Nephron progenitor cell (in vitro differentiated cells): ENCODE measurements around the gene CCR9.

Experiments used
- DNase-seq: peaks from one replicate; pipeline ENCODE4 v3.0.0; 2021
- H3K27ac Mint-ChIP-seq: 2 replicates; pipeline ENCODE4 v1.8.0; 2021; ENCODE audit warnings: mild to moderate bottlenecking, moderate library complexity, mixed read lengths
- H3K27me3 Mint-ChIP-seq: 2 replicates; pipeline ENCODE4 v1.8.0; 2021; ENCODE audit warnings: mild to moderate bottlenecking, low read depth, mixed read lengths; ENCODE audit not compliant: poor library complexity
- H3K36me3 Mint-ChIP-seq: 2 replicates; pipeline ENCODE4 v1.8.0; 2021; ENCODE audit warnings: low read depth, mixed read lengths
- H3K4me1 Mint-ChIP-seq: 2 replicates; pipeline ENCODE4 v1.8.0; 2021; ENCODE audit warnings: mixed read lengths
- H3K4me3 Mint-ChIP-seq: 2 replicates; pipeline ENCODE4 v1.8.0; 2021; ENCODE audit warnings: mild to moderate bottlenecking, moderate library complexity, mixed read lengths
- H3K9me3 Mint-ChIP-seq: 2 replicates; pipeline ENCODE4 v1.8.0; 2021; ENCODE audit warnings: mild to moderate bottlenecking, moderate library complexity, mixed read lengths
- CTCF ChIP-seq: fragments of 200-600 bp; sonication (generic); IDR thresholded peaks from 2 replicates; pipeline ENCODE4 v1.5.0; 2021; ENCODE audit warnings: antibody characterized with exemption

CCR9 gene

DNA sequence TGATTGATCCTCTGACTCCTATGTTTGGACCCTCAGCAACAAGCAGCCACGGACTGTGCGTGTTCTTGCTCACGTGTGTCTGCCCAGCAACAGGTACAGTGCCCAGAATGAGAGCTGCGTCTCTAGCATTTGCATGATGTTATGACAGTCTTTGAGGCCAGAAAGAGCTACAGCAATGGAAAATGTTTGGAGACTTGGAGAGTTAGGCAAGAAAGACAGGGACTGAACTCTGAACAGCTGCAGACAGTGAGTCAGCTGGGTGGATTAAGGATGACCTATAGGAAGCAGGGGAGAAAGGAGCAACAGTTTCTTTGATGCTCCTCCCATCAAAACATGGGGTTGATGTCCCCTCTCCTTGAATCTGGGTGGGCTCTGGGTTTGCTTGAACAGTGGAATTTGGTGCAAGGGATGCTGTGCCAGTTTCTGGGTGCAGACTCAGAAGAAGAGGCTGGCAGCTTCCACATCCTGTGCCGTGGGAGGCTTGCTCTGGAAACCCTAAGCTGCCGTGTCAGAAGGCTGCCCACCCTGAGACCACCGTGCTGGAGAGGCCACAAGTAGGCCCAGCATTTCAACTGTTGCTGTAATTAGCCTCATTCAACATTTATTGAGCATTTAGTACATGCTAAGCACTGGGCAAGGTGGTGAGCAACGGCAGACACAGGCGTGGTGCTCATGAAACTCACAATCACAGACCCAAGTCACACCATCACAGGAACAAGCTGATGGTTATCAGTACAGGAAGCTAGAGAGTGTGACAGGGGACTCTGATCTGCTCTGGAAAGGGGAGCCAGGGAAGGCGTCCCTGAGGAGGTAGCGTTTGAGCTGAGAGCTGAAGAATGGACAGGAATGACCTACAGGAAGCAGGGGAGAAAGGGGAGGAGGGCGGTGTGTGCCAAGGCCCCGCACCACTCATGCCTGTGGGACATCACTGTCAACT, 21.7 kb downstream of the CCR9 start:
- DNase-seq = no peak
- no peak overlapping the region for H3K4me3 Mint-ChIP-seq
- no peaks in the 10 kb centered on the region for H3K4me1 Mint-ChIP-seq
- peaks cover 5% of the 10 kb centered on the region for H3K36me3 Mint-ChIP-seq
- TF ChIP-seq CTCF = no peak
- no peaks in the 10 kb centered on the region for H3K27me3 Mint-ChIP-seq
- no peak overlapping the region for H3K27ac Mint-ChIP-seq
- no peaks in the 10 kb centered on the region for H3K9me3 Mint-ChIP-seq

- Mint-ChIP-seq H3K9me3 (no peaks in the 10 kb centered on the region), H3K36me3 (peaks cover 5% of the 10 kb centered on the region), H3K4me1 (no peaks in the 10 kb centered on the region), H3K27ac (no peak overlapping the region), H3K27me3 (no peaks in the 10 kb centered on the region), H3K4me3 (no peak overlapping the region)
- no peak for DNase-seq
- no peak for TF ChIP-seq CTCF
Measured at GRCh38 chr3:45908761-45909160, 22.4 kb downstream of the CCR9 start.

GRCh38 chr3:45909542-45909941, 23.2 kb downstream of the CCR9 start:
- no peak overlapping the region for H3K27ac Mint-ChIP-seq
- H3K4me3 Mint-ChIP-seq = no peak overlapping the region
- H3K36me3 Mint-ChIP-seq = peaks cover 5% of the 10 kb centered on the region

DNA sequence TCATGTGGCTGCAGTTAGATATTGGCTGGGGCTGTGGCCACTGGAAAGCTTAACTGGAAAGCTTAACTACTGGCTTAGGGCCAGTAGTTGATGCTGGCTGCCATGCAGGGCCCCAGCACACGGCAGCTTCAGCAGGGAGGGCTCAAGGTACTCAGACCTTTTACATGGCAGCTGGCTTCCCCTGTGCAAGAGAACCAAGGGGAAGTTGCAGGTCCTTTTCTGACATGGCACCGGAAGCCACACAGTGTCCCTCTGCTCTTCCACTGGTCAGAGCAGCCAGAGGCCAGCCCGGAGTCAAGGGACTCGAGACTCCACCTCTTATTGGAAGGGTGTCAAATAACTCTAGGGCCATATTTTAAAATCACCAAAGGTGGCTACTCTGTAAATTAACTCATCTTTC, 24.5 kb downstream of the CCR9 start:
- no peak for TF ChIP-seq CTCF
- DNase-seq = no peak
- H3K4me3 Mint-ChIP-seq = no peak overlapping the region
- H3K36me3 Mint-ChIP-seq = no peaks in the 10 kb centered on the region
- H3K27ac Mint-ChIP-seq = no peak overlapping the region
- H3K4me1 Mint-ChIP-seq = peaks cover 13% of the 10 kb centered on the region
- H3K27me3 Mint-ChIP-seq = no peaks in the 10 kb centered on the region
- H3K9me3 Mint-ChIP-seq = no peaks in the 10 kb centered on the region

More at GRCh38 chr3:45909542-45909941, 23.2 kb downstream of the CCR9 start:
- DNase-seq = no peak
- Mint-ChIP-seq H3K4me1 (no peaks in the 10 kb centered on the region), H3K27me3 (no peaks in the 10 kb centered on the region), H3K9me3 (no peaks in the 10 kb centered on the region)
- no peak for TF ChIP-seq CTCF

GRCh38 chr3:45911511-45912226, 25.3 kb downstream of the CCR9 start:
- H3K27ac Mint-ChIP-seq = no peak overlapping the region
- no peak for DNase-seq
- no peak overlapping the region for H3K4me3 Mint-ChIP-seq
- no peaks in the 10 kb centered on the region for H3K27me3 Mint-ChIP-seq
- no peaks in the 10 kb centered on the region for H3K9me3 Mint-ChIP-seq
- no peak for TF ChIP-seq CTCF
- H3K4me1 Mint-ChIP-seq = peaks cover 20% of the 10 kb centered on the region
- no peaks in the 10 kb centered on the region for H3K36me3 Mint-ChIP-seq
